DND-41 (cell line): ENCODE measurements around the gene TUBB6.

ENCODE experiments used
- CTCF ChIP-seq: IDR thresholded peaks from 2 replicates; pipeline ENCODE4 v1.5.1; 2012; ENCODE audit warnings: borderline replicate concordance, low read length, moderate library complexity, mild to moderate bottlenecking; ENCODE audit not compliant: poor library complexity, severe bottlenecking; ENCODE audit errors: extremely low read depth
- EZH2 ChIP-seq: IDR thresholded peaks from 3 replicates; pipeline ENCODE4 v1.6.1; 2012; ENCODE audit warnings: borderline replicate concordance, low read depth, mild to moderate bottlenecking, moderate library complexity, low read length, inconsistent platforms; ENCODE audit not compliant: severe bottlenecking

GRCh38 chr18:12317664-12318333, 9.8 kb downstream of the TUBB6 start:
- TF ChIP-seq EZH2 (no peak), CTCF (no peak)
